Epithelial cell of proximal tubule (primary cell): ENCODE measurements around the gene TMEM63A. TPM values are rescaled to one million over a fixed set of nuclear protein-coding genes. Genes with fewer than 3 reads are reported as not detected.
"Not testable (repeated sequence)": the region's sequence is repeated elsewhere in the genome, so short reads cannot be mapped to it uniquely, and the experiment has no call there.

Experiments used
- DNase-seq: peaks from one replicate; pipeline ENCODE4 v3.0.0-alpha.2; 2011; ENCODE audit warnings: low read depth
- H3K4me3 ChIP-seq: 2 replicates; pipeline ENCODE4 v1.5.1; 2011; ENCODE audit warnings: low read depth, mild to moderate bottlenecking, low read length
- total RNA-seq: library from RNA; depleted of rRNA; stranded (reverse); fragments of >200 nt; gene quantifications from 2 replicates; pipeline ENCODE4 v1.2.3, GENCODE V29; 2015
- TF ChIP-seq, protein P1 (sequence below): conservative IDR thresholded peaks from 2 replicates; pipeline ENCODE4 v1.5.1; 2012; ENCODE audit warnings: low read depth, mild to moderate bottlenecking, low read length

TMEM63A gene
- total RNA-seq, 1 donor from 2014 or later, result 19.5 TPM

DNA sequence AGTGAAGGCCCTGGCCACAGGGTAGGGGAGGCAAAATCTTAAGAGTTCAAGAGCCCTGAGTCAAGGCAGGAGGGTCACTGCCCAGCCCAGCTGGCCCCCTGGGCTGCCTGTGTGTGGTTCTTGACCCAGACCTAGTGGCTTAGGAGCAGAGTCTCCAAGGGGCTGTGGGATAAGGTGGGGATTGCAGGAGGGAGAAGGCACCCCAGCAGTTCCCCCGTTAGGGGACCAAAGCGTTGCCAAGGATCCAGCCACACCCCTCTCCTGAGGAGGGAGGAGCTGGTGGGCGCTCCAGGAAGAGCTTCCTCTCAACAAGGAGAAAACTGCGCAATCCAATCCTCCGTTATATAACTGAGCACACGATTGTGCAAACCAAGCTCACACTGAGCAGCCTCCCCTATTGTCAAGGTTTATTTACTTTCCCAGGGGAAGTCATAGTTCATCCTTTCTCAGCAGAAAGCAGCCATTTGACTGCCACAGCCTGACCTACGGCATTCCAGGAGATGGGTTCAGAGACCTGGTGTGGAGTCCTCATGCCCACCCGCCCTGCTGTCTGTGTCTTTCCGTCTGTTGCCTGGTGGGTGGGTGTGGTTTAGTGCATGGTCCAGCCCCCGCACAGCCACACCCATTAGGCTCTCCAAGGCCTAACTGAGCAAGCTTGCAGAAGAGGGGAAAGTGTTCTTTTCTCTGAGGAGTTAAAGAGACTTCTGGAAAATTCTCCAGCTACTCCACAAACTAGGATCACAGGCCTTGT lies 68.8 kb downstream of the TMEM63A start:
- no peak overlapping the region for H3K4me3 ChIP-seq
- TF ChIP-seq, protein P1, sequence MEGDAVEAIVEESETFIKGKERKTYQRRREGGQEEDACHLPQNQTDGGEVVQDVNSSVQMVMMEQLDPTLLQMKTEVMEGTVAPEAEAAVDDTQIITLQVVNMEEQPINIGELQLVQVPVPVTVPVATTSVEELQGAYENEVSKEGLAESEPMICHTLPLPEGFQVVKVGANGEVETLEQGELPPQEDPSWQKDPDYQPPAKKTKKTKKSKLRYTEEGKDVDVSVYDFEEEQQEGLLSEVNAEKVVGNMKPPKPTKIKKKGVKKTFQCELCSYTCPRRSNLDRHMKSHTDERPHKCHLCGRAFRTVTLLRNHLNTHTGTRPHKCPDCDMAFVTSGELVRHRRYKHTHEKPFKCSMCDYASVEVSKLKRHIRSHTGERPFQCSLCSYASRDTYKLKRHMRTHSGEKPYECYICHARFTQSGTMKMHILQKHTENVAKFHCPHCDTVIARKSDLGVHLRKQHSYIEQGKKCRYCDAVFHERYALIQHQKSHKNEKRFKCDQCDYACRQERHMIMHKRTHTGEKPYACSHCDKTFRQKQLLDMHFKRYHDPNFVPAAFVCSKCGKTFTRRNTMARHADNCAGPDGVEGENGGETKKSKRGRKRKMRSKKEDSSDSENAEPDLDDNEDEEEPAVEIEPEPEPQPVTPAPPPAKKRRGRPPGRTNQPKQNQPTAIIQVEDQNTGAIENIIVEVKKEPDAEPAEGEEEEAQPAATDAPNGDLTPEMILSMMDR, result no peak
- peak; percentile 57 for DNase-seq

DNA sequence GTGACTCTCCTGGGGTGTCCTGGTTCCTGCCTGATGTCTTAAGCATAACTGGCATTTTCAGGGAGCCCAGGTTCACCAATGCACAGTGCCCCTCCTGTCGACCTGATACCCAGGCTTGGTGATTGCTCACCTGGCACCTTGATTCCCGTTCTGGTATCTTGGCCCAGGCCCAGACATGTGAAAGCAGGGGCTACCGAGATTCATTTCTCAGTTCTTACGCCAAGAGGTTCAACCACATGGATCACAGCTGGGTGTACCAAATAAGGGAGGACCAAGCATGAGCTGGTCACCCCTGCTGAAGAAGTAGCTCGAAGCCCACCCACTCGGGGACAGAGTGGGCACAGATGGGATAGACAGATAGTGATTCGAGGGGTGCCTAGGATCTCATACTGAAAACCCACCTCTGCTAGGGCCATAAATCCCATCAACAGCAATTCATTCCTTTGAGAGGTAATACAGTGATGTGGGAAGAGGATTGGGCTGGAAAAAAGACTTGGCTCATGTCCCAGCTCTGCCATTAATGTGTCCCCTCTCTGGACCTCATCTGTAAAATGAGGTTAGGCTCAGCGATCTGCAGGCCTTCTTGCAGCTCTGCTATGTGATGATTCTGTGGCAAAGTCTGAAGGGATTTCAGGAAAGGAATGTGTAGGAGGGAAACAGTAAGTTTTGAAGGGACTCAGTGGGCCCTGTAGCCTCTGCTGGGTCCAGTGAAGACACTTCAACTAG lies 69.5 kb downstream of the TMEM63A start:
- H3K4me3 ChIP-seq, result no peak overlapping the region
- no peak for DNase-seq
- TF ChIP-seq, protein P1, result no peak

DNA sequence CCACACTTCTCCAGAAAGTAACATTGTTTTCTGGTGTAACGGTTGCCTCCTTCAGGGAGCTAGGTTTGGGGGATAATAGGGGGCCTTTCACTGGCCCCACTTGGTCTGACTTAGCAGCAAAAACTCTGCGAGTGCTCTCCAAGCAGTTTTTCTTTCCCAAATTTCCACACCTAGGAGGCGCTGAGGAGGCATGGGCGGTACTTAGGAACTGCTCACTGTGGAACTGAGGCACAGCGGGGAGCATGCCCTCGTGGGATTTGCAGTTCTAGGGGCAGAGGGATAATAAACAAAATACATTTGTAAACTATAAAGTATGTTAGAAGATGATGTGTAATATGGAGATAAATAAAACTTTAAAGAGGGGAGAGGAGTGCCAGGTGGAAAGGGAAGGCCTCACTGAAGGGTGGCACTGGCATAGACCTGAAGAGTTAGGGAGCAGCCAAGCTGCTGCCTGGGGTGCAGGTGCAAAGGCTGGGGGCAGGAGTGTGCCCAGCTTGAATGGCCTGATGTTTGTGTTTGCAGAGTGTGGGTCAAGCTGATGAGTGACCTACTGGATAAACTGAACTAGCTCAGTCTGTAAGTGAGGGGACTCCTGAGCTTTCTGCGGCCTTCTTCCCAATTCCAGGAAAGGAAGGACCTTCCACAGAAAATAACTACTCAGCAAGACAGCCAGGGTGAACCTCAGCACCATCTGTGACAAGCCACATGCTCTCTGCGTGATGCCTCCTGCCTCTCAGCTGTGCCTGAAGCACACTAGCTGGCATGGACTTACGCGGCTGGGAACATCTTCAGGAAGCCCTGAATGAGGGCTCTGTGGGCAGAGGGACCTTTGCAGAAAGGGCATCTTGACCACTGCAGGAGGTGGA lies 70.3 kb downstream of the TMEM63A start:
- no peak for DNase-seq
- TF ChIP-seq, protein P1, result peak; percentile 55
- H3K4me3 ChIP-seq, result peak overlapping the region; percentile 78

DNA sequence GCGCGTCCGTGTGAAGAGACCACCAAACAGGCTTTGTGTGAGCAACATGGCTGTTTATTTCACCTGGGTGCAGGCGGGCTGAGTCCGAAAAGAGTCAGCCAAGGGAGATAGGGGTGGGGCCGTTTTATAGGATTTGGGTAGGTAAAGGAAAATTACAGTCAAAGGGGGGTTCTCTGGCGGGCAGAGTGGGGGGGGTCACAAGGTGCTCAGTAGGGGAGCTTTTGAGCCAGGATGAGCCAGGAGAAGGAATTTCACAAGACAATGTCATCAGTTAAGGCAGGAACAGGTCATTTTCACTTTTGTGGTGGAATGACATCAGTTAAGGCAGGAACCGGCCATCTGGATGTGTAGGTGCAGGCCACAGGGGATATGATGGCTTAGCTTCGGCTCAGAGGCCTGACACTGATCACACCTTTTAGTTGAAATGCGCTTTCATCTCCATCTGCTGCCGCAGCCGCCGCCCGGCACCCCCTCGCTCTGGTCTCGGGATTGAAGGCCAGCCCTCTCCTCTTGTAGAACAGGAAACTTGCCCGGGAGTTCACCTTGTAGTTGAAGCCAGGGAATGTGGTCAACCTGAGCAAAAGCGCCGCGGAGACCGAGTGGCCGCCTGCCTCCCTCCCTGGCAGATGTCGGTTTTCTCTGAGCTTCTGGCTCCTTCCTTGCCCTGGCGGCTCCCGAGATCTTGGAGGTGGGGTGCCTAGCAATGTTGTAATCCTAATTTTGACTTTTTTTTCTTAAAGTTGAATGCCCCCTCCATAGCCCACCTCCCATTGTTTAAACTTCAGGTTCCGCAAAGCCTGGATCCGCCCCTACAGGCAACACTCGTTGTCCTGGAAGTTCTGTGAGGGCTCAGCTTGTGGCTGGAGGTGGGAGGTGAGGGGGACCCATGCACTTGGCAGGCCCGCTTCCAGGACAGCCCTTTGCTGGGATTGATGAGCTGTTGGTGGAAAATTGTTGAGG lies 71.3 kb downstream of the TMEM63A start:
- H3K4me3 ChIP-seq, result peak overlapping the region; percentile 78
- not testable (repeated sequence) for DNase-seq

DNA sequence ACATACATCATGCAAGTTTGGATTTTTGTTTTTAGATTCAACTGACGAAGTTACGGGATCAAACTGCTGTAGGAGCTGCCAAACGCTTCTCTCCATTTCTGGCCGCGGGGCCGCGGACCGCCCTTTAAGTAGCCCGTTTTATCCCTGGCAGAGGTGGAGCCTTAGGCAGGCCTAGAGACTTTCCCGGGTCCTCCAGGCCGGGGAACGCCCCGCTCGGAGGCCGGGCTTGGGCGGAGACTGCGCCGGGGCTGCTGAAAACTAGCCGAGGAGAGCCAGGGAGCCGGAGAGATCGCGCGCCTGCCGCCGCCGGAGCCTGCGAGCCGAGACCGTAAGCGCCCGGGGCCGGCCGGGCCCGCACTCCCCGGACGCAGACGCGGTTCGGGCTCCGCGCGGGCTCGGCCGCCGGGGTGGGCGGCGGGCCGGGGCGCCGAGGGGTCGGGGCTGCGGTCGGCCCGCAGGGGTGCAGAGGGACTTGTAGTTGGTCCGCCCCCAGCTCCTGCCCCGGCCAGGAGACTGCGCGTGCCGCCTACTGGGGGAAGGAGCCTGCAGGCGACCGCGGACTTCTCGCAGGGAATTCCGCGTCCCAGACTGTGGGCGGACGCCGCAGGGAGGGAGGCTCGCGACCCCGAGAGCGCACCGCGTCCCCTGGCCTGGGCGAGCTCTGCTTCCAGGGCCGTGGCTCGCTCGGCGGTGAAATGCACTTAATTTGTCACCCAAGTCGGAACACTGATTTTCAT lies 72.2 kb downstream of the TMEM63A start, which contains the start of gene EPHX1:
TSS of gene EPHX1 (plus strand) at position 283 of the 737 bp plus-strand sequence. CDS start 18,606 bp downstream, outside the sequence.
- no peak for DNase-seq
- H3K4me3 ChIP-seq, result peak within 1 kb of the TSS; percentile 78
- TF ChIP-seq, protein P1, result no peak

DNA sequence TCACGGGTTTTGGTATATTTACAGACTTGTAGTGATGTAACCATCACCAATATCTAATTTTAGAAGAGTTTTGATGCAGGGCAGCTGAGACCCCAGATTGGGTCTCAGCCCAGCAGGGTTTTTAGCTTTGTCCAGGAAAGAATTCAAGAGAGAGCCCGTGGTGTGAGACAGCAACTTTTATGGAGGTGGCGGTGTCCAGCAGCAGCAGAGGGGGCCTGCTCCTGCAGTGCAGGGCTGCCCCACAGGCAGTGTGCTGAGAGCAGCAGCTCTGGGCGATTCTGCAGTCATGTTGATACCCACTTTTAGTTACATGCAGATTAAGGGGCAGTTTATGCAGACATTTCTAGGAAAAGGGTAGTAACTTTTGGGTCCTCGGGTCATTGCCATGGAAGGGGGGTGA lies 74.0 kb downstream of the TMEM63A start:
- no peak overlapping the region for H3K4me3 ChIP-seq
- DNase-seq, result no peak
- TF ChIP-seq, protein P1, result no peak

DNA sequence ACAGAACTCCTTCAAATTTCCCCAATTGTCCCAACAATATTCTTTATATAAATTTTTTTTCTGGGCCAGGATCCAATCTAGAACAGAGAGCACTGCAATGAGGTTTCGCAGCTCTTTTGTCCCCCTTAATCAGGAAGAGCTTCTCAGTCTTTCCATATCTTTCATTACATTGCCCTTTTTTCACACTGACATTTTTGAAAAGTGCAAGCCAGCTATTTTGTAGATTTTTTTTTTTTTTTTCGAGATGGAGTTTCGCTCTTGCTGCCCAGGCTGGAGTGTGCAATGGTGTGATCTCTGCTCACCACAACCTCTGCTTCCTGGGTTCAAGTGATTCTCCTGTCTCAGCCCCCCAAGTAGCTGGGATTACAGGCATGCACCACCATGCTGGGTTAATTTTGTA lies 75.4 kb downstream of the TMEM63A start:
- not testable (repeated sequence) for DNase-seq, H3K4me3 ChIP-seq
